HG02970 (cell line): ENCODE measurements around the gene TSHZ2.

ENCODE experiments used
- ATAC-seq: cut with Tn5 transposase; IDR thresholded peaks from one replicate; pipeline ENCODE4 v1.9.1; 2021; ENCODE audit warnings: mild to moderate bottlenecking, moderate library complexity, moderate number of reproducible peaks; ENCODE audit not compliant: unreplicated experiment, low FRiP score

The TSHZ2 gene

GRCh38 chr20:52993076-52993475 lies 20.9 kb downstream of the TSHZ2 start:
- no peak for ATAC-seq

- no peak for ATAC-seq
Observed at GRCh38 chr20:52994184-52994970, 22.2 kb downstream of the TSHZ2 start.

GRCh38 chr20:52996130-52996529 lies 24.0 kb downstream of the TSHZ2 start:
- ATAC-seq: no peak

GRCh38 chr20:52996658-52997057 lies 24.5 kb downstream of the TSHZ2 start:
- ATAC-seq: no peak

GRCh38 chr20:52998268-52998667 lies 26.1 kb downstream of the TSHZ2 start:
- ATAC-seq: no peak

GRCh38 chr20:52999040-52999439 lies 26.9 kb downstream of the TSHZ2 start:
- no peak for ATAC-seq

GRCh38 chr20:53001498-53002301 lies 29.5 kb downstream of the TSHZ2 start:
- ATAC-seq: no peak

GRCh38 chr20:53002786-53003185 lies 30.6 kb downstream of the TSHZ2 start:
- no peak for ATAC-seq

GRCh38 chr20:53003420-53004154 lies 31.4 kb downstream of the TSHZ2 start:
- ATAC-seq: no peak

GRCh38 chr20:53004267-53004813 lies 32.2 kb downstream of the TSHZ2 start:
- ATAC-seq: no peak

- no peak for ATAC-seq
Observed at GRCh38 chr20:53009979-53010735, 38.0 kb downstream of the TSHZ2 start.

- ATAC-seq: no peak
Observed at GRCh38 chr20:53011640-53012039, 39.5 kb downstream of the TSHZ2 start.

GRCh38 chr20:53013183-53013582 lies 41.0 kb downstream of the TSHZ2 start:
- no peak for ATAC-seq

GRCh38 chr20:53013847-53014246 lies 41.7 kb downstream of the TSHZ2 start:
- no peak for ATAC-seq

- no peak for ATAC-seq
Observed at GRCh38 chr20:53016071-53016470, 43.9 kb downstream of the TSHZ2 start.

- ATAC-seq: no peak
Observed at GRCh38 chr20:53016534-53017042, 44.4 kb downstream of the TSHZ2 start.

GRCh38 chr20:53017206-53017605 lies 45.0 kb downstream of the TSHZ2 start:
- ATAC-seq: no peak

GRCh38 chr20:53019464-53019863 lies 47.3 kb downstream of the TSHZ2 start:
- no peak for ATAC-seq

GRCh38 chr20:53020376-53020775 lies 48.2 kb downstream of the TSHZ2 start:
- no peak for ATAC-seq

- no peak for ATAC-seq
Observed at GRCh38 chr20:53020834-53021233, 48.7 kb downstream of the TSHZ2 start.
